HEK293 (cell line): ENCODE results near the gene ATRNL1.

Source experiments
- CTCF ChIA-PET: fragments of 350-600 bp; formaldehyde crosslinking; extraction: SDS; loops from one replicate; lab custom pipeline; 2021; ENCODE audit warnings: antibody characterized with exemption; lab: Yijun Ruan, JAX
- POLR2A ChIA-PET: fragments of 300-600 bp; formaldehyde crosslinking; extraction: SDS; loops from one replicate; lab custom pipeline; 2020; ENCODE audit warnings: antibody characterized with exemption, inconsistent platforms; lab: Yijun Ruan, JAX
- H3K27ac ChIP-seq: fragments of 200-500 bp; sonication (Bioruptor generic); 2 replicates; pipeline ENCODE4 v1.5.1; 2014; ENCODE audit warnings: low read depth, low read length, control low read depth, inconsistent platforms; ENCODE audit errors: extremely low read depth
- H3K36me3 ChIP-seq, 2 experiments: fragments of 200-500 bp in 1 of 2; sonication (Bioruptor generic) in 1 of 2; 1 replicate in 1 of 2; 2 replicates in 1 of 2; pipeline ENCODE4 v1.5.1; 2014 to 2017; ENCODE audit warnings: inconsistent platforms in 2 of 2, low read length in 2 of 2; ENCODE audit not compliant: control insufficient read depth in 2 of 2, insufficient read depth in 1 of 2
- H3K4me1 ChIP-seq: fragments of 200-500 bp; sonication (Bioruptor generic); 2 replicates; pipeline ENCODE4 v1.5.1; 2014; ENCODE audit warnings: mild to moderate bottlenecking, low read length, inconsistent platforms; ENCODE audit not compliant: control insufficient read depth, insufficient read depth
- H3K4me3 ChIP-seq: 2 replicates; pipeline ENCODE4 v1.5.1; 2011; ENCODE audit warnings: low read depth, mild to moderate bottlenecking, control low read depth, low read length, moderate library complexity
- H3K9me3 ChIP-seq: fragments of 200-500 bp; sonication (Bioruptor generic); 2 replicates; pipeline ENCODE4 v1.5.1; 2014; ENCODE audit warnings: low read depth, low read length, inconsistent platforms; ENCODE audit not compliant: control insufficient read depth, insufficient read depth
- GLIS1 ChIP-seq: fragments of 450-650 bp; formaldehyde crosslinking; IDR thresholded peaks from 2 replicates; pipeline ENCODE4 v1.5.1; 2016; ENCODE audit warnings: missing biosample characterization, missing genetic modification characterization
- REPIN1 ChIP-seq: fragments of 450-650 bp; formaldehyde crosslinking; IDR thresholded peaks from 2 replicates; pipeline ENCODE4 v1.5.1; 2017; ENCODE audit warnings: missing biosample characterization, missing genetic modification characterization, low read depth
- ZFP69B ChIP-seq: fragments of 450-650 bp; formaldehyde crosslinking; IDR thresholded peaks from 2 replicates; pipeline ENCODE4 v1.5.1; 2016; ENCODE audit warnings: missing biosample characterization, missing genetic modification characterization
- ZNF10 ChIP-seq: fragments of 450-650 bp; formaldehyde crosslinking; IDR thresholded peaks from 2 replicates; pipeline ENCODE4 v1.5.1; 2017; ENCODE audit warnings: missing biosample characterization, missing genetic modification characterization
- ZNF394 ChIP-seq: fragments of 450-650 bp; formaldehyde crosslinking; IDR thresholded peaks from 2 replicates; pipeline ENCODE4 v1.5.1; 2016; ENCODE audit warnings: missing biosample characterization, missing genetic modification characterization, mild to moderate bottlenecking, moderate library complexity, borderline replicate concordance
- ZNF426 ChIP-seq: fragments of 450-650 bp; formaldehyde crosslinking; IDR thresholded peaks from 2 replicates; pipeline ENCODE4 v1.5.1; 2017; ENCODE audit warnings: missing biosample characterization, missing genetic modification characterization, mild to moderate bottlenecking, inconsistent platforms, moderate library complexity
- ZNF501 ChIP-seq: fragments of 450-650 bp; formaldehyde crosslinking; IDR thresholded peaks from 2 replicates; pipeline ENCODE4 v1.5.1; 2016; ENCODE audit warnings: missing biosample characterization, missing genetic modification characterization
- ZNF514 ChIP-seq: fragments of 450-650 bp; formaldehyde crosslinking; IDR thresholded peaks from 2 replicates; pipeline ENCODE4 v1.5.1; 2016; ENCODE audit warnings: missing biosample characterization, missing genetic modification characterization
- ZNF544 ChIP-seq: fragments of 450-650 bp; formaldehyde crosslinking; IDR thresholded peaks from 2 replicates; pipeline ENCODE4 v1.5.0; 2017; ENCODE audit warnings: missing biosample characterization, missing genetic modification characterization

The ATRNL1 gene

GRCh38 chr10:115998301-115998700, 905.1 kb downstream of the ATRNL1 start:
- Histone ChIP-seq H3K36me3 (no peaks in the 10 kb centered on the region), H3K4me1 (no peaks in the 10 kb centered on the region; the same call in 1 of the 2 replicates), H3K27ac (no peak overlapping the region), H3K4me3 (no peak overlapping the region), H3K9me3 (no peaks in the 10 kb centered on the region)
- POLR2A ChIA-PET: no interaction called here
- TF ChIP-seq REPIN1 (tag by site-specific recombination): no peak
- TF ChIP-seq GLIS1: no peak
- no peak for TF ChIP-seq ZNF501 (tag by site-specific recombination)
- TF ChIP-seq ZNF394 (tag by site-specific recombination): no peak
- no peak for TF ChIP-seq ZNF10 (tag by site-specific recombination)
- TF ChIP-seq ZNF544 (tag by site-specific recombination): no peak
- no peak for TF ChIP-seq ZNF514 (tag by site-specific recombination)
- TF ChIP-seq ZFP69B (tag by site-specific recombination): no peak
- no peak for TF ChIP-seq ZNF426
- CTCF ChIA-PET: no interaction called here
